H9 (cell line): ENCODE measurements around the gene CLCN6. TPM values are rescaled to one million over a fixed set of nuclear protein-coding genes. Genes with fewer than 3 reads are reported as not detected.

Source experiments
- DNase-seq: peaks from one replicate; pipeline ENCODE4 v3.0.0-alpha.2; 2017
- H2AFZ ChIP-seq: one replicate; pipeline ENCODE4 v1.6.1; 2013; ENCODE audit warnings: mild to moderate bottlenecking, low read length, control low read depth, moderate library complexity
- H2AK5ac ChIP-seq: 2 replicates; pipeline ENCODE4 v1.6.1; 2013; ENCODE audit warnings: low read length, control low read depth, mixed read lengths; ENCODE audit not compliant: insufficient read length
- H2BK120ac ChIP-seq: one replicate; pipeline ENCODE4 v1.6.1; 2013; ENCODE audit warnings: low read depth, mild to moderate bottlenecking, low read length, control low read depth, inconsistent platforms; ENCODE audit not compliant: poor library complexity, severe bottlenecking
- H2BK12ac ChIP-seq: 2 replicates; pipeline ENCODE4 v1.6.1; 2013; ENCODE audit warnings: low read length, control low read depth, mixed read lengths, low read depth; ENCODE audit not compliant: insufficient read length
- H2BK15ac ChIP-seq: 2 replicates; pipeline ENCODE4 v1.6.1; 2013; ENCODE audit warnings: low read depth, low read length, control low read depth
- H2BK20ac ChIP-seq: one replicate; pipeline ENCODE4 v1.6.1; 2013; ENCODE audit warnings: low read depth, mild to moderate bottlenecking, low read length, control low read depth, inconsistent platforms; ENCODE audit not compliant: poor library complexity, severe bottlenecking
- H2BK5ac ChIP-seq: 2 replicates; pipeline ENCODE4 v1.6.1; 2013; ENCODE audit warnings: low read length, control low read depth, mixed read lengths; ENCODE audit not compliant: insufficient read length
- H3K14ac ChIP-seq: 2 replicates; pipeline ENCODE4 v1.6.1; 2013; ENCODE audit warnings: low read length, control low read depth; ENCODE audit not compliant: insufficient read depth
- H3K18ac ChIP-seq: 2 replicates; pipeline ENCODE4 v1.6.1; 2013; ENCODE audit warnings: low read depth, mild to moderate bottlenecking, mixed read lengths, low read length, control low read depth; ENCODE audit not compliant: insufficient read length
- H3K23ac ChIP-seq: 2 replicates; pipeline ENCODE4 v1.6.1; 2013; ENCODE audit warnings: low read length, control low read depth, mixed read lengths, low read depth; ENCODE audit not compliant: insufficient read length
- H3K23me2 ChIP-seq: 2 replicates; pipeline ENCODE4 v1.6.1; 2013; ENCODE audit warnings: low read depth, mild to moderate bottlenecking, mixed read lengths, low read length, control low read depth; ENCODE audit not compliant: insufficient read length, poor library complexity, severe bottlenecking
- H3K27ac ChIP-seq: 2 replicates; pipeline ENCODE4 v1.5.1; 2013; ENCODE audit warnings: low read length, control low read depth, mixed read lengths, low read depth; ENCODE audit not compliant: insufficient read length
- H3K27me3 ChIP-seq: 2 replicates; pipeline ENCODE4 v1.6.1; 2013; ENCODE audit warnings: low read length, control low read depth, inconsistent platforms; ENCODE audit not compliant: insufficient read depth
- H3K4ac ChIP-seq: 2 replicates; pipeline ENCODE4 v1.6.1; 2013; ENCODE audit warnings: low read depth, mild to moderate bottlenecking, control low read depth, inconsistent platforms, low read length, moderate library complexity
- H3K4me1 ChIP-seq: 2 replicates; pipeline ENCODE4 v1.6.1; 2013; ENCODE audit warnings: low read length, control low read depth, inconsistent platforms; ENCODE audit not compliant: insufficient read depth
- H3K4me2 ChIP-seq: 2 replicates; pipeline ENCODE4 v1.6.1; 2013; ENCODE audit warnings: low read length, control low read depth, mixed read lengths; ENCODE audit not compliant: insufficient read length, insufficient read depth
- H3K56ac ChIP-seq: 2 replicates; pipeline ENCODE4 v1.6.1; 2013; ENCODE audit warnings: low read depth, mild to moderate bottlenecking, mixed read lengths, low read length, control low read depth; ENCODE audit not compliant: insufficient read length
- H3K79me1 ChIP-seq: 2 replicates; pipeline ENCODE4 v1.6.1; 2013; ENCODE audit warnings: low read depth, mild to moderate bottlenecking, moderate library complexity, low read length, control low read depth, inconsistent platforms; ENCODE audit not compliant: insufficient read depth, poor library complexity, severe bottlenecking
- H3K79me2 ChIP-seq: 2 replicates; pipeline ENCODE4 v1.6.1; 2013; ENCODE audit warnings: low read length, control low read depth, inconsistent platforms; ENCODE audit not compliant: insufficient read depth
- H3K9ac ChIP-seq: 2 replicates; pipeline ENCODE4 v1.6.1; 2013; ENCODE audit warnings: low read length, control low read depth, mixed read lengths; ENCODE audit not compliant: insufficient read length; ENCODE audit errors: extremely low read depth
- H3K9me3 ChIP-seq: one replicate; pipeline ENCODE4 v1.6.1; 2013; ENCODE audit warnings: low read depth, low read length, inconsistent platforms; ENCODE audit not compliant: control insufficient read depth
- H3T11ph ChIP-seq: one replicate; pipeline ENCODE4 v1.6.1; 2013; ENCODE audit warnings: mild to moderate bottlenecking, low read length, control low read depth, inconsistent platforms
- H4K20me1 ChIP-seq: one replicate; pipeline ENCODE4 v1.6.1; 2013; ENCODE audit not compliant: control insufficient read depth, insufficient read length, insufficient read depth
- H4K5ac ChIP-seq: 2 replicates; pipeline ENCODE4 v1.6.1; 2013; ENCODE audit warnings: low read depth, mild to moderate bottlenecking, mixed read lengths, low read length, control low read depth; ENCODE audit not compliant: insufficient read length
- H4K8ac ChIP-seq: replicated peaks from 2 replicates; pipeline ENCODE4 v1.6.1; 2013; ENCODE audit warnings: low read length, control low read depth, mixed read lengths, low read depth; ENCODE audit not compliant: insufficient read length
- H4K91ac ChIP-seq: 2 replicates; pipeline ENCODE4 v1.6.1; 2013; ENCODE audit warnings: low read depth, mild to moderate bottlenecking, moderate library complexity, mixed read lengths, low read length, control low read depth; ENCODE audit not compliant: insufficient read length
- H3K27ac Mint-ChIP-seq, 3 experiments: 2 replicates in 2 of 3; 3 replicates in 1 of 3; pipeline ENCODE4 v1.8.0; 2020 to 2021; ENCODE audit warnings: mixed read lengths in 3 of 3, mild to moderate bottlenecking in 1 of 3, moderate library complexity in 1 of 3
- H3K27me3 Mint-ChIP-seq: 2 replicates; pipeline ENCODE4 v1.8.0; 2021; ENCODE audit warnings: low read depth, mild to moderate bottlenecking, moderate library complexity, mixed read lengths
- H3K36me3 Mint-ChIP-seq, 3 experiments: 2 replicates in 2 of 3; 3 replicates in 1 of 3; pipeline ENCODE4 v1.8.0; 2020 to 2021; ENCODE audit warnings: low read depth in 3 of 3, mixed read lengths in 3 of 3; ENCODE audit not compliant: insufficient read depth in 1 of 3
- H3K4me1 Mint-ChIP-seq, 2 experiments: 2 replicates each; pipeline ENCODE4 v1.8.0; 2020; ENCODE audit warnings: mixed read lengths in 2 of 2
- H3K4me3 Mint-ChIP-seq, 2 experiments: 2 replicates in 1 of 2; 3 replicates in 1 of 2; pipeline ENCODE4 v1.8.0; 2020 to 2021; ENCODE audit warnings: mild to moderate bottlenecking in 2 of 2, mixed read lengths in 2 of 2, moderate library complexity in 1 of 2
- H3K9me3 Mint-ChIP-seq, 2 experiments: 2 replicates in 1 of 2; 3 replicates in 1 of 2; pipeline ENCODE4 v1.8.0; 2020; ENCODE audit warnings: mild to moderate bottlenecking in 2 of 2, mixed read lengths in 2 of 2, moderate library complexity in 1 of 2
- CTCF ChIP-seq: fragments of 200-600 bp; sonication (generic); conservative IDR thresholded peaks from 3 replicates; pipeline ENCODE4 v1.8.0; 2021; ENCODE audit warnings: antibody characterized with exemption, mild to moderate bottlenecking
- WGBS: extraction: QIAGEN DNeasy Blood & Tissue Kit; methylation state at CpG from one replicate; pipeline ENCODE4 v1.1.7; 2013; ENCODE audit warnings: missing lambda C conversion rate, low lambda C conversion rate, mixed read lengths; ENCODE audit not compliant: insufficient read length; ENCODE audit errors: extremely low coverage; 5-methylcytosine and 5-hydroxymethylcytosine counted together
- total RNA-seq: library from RNA; stranded (reverse); gene quantifications from 2 replicates; pipeline ENCODE4 v1.2.1, GENCODE V29; 2021

Gene CLCN6
- total RNA-seq, 1 experiment from 2014 or later, result 20.5 TPM

DNA sequence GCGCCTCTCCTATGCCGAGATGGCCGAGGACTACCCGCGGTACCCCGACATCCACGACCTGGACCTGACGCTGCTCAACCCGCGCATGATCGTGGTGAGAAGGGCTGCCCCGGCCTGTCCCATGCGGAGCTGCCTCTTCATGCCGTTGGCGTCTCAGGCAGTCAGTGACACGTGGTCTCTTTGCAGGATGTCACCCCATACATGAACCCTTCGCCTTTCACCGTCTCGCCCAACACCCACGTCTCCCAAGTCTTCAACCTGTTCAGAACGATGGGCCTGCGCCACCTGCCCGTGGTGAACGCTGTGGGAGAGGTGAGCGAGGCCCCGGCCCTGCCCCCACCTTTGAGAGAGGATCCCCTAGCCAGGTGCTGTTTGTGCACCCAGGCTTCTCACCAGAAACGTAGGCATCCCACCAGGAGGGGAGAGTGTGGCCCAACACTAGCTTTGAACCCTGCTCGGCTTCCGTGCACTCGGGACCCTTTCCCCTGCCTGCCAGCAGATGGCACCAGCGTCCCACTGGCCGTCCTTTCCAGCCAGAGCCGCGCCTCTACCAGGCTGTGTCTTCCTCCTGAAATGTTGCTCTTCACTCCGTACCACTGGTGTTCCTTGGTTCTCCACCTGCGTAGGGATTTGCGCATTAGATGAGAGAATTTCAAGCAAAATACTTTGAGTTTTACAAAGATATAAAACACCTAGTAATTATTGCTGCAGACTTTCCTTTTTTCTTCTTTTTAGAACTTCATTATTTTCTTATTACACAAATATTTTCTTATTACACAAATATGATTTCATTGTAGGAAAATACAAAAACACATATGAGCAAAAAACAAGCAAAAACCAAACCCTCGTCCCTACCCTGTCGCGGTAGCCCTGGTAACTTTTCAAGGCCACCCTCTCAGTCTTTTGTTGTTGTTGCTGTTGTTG is 32.6 kb downstream of the CLCN6 start:
- H3K4me3 Mint-ChIP-seq, result no peak overlapping the region
- TF ChIP-seq CTCF, result peak; percentile 99
- H2BK15ac ChIP-seq, result no peak overlapping the region
- peak overlapping the region in 2 of 3 experiments; percentile 58 to 60; a peak in 2 of 7 replicates for H3K27ac Mint-ChIP-seq
- WGBS, result no CpG with 5 or more reads among the region's 40 CpGs
- no peak overlapping the region for H3K9ac ChIP-seq
- H3K79me1 ChIP-seq, result no peaks in the 10 kb centered on the region
- no peaks in the 10 kb centered on the region for H3K4me1 Mint-ChIP-seq
- no peak overlapping the region for H3K14ac ChIP-seq
- H3K23ac ChIP-seq, result no peak overlapping the region
- H3K23me2 ChIP-seq, result no peaks in the 10 kb centered on the region
- no peak overlapping the region for H3T11ph ChIP-seq
- no peak overlapping the region for H2BK120ac ChIP-seq
- H4K20me1 ChIP-seq, result no peaks in the 10 kb centered on the region
- H3K27me3 Mint-ChIP-seq, result no peaks in the 10 kb centered on the region
- H2AK5ac ChIP-seq, result no peak overlapping the region
- no peak overlapping the region for H4K5ac ChIP-seq
- no peak overlapping the region for H3K4me2 ChIP-seq
- H3K79me2 ChIP-seq, result no peaks in the 10 kb centered on the region
- H3K18ac ChIP-seq, result no peak overlapping the region
- H4K8ac ChIP-seq, result no peak overlapping the region
- H2AFZ ChIP-seq, result no peak overlapping the region
- no peak overlapping the region for H2BK20ac ChIP-seq
- H3K27ac ChIP-seq, result no peak overlapping the region
- H4K91ac ChIP-seq, result no peak overlapping the region
- DNase-seq, result peak; percentile 83
- no peak overlapping the region for H3K56ac ChIP-seq
- H3K36me3 Mint-ChIP-seq, result peaks cover 30 to 93% (median 81%) of the 10 kb centered on the region in 3 experiments; a peak in 6 of 7 replicates
- H3K27me3 ChIP-seq, result no peaks in the 10 kb centered on the region
- H3K4me1 ChIP-seq, result no peaks in the 10 kb centered on the region
- H2BK5ac ChIP-seq, result no peak overlapping the region
- H3K4ac ChIP-seq, result no peak overlapping the region
- no peaks in the 10 kb centered on the region for H3K9me3 Mint-ChIP-seq
- no peaks in the 10 kb centered on the region for H3K9me3 ChIP-seq
- H2BK12ac ChIP-seq, result no peak overlapping the region
